ENCODE measurements around the gene PAX6.
"Not testable (repeated sequence)": the region's sequence is repeated elsewhere in the genome, so short reads cannot be mapped to it uniquely, and the experiment has no call there.

Gene PAX6

GRCh38 chr11:31761636-31762035, 49.5 kb downstream of the PAX6 start:
- H3K36me3 Mint-ChIP-seq (ENCODE audit: low read depth), result no peaks in the 10 kb centered on the region
- H3K27me3 Mint-ChIP-seq (ENCODE audit: low read depth), result no peaks in the 10 kb centered on the region
- H3K4me3 Mint-ChIP-seq, result no peak overlapping the region
- H3K4me1 Mint-ChIP-seq (ENCODE audit: low read depth), result no peaks in the 10 kb centered on the region
- no peak overlapping the region for H3K27ac Mint-ChIP-seq
- H3K9me3 Mint-ChIP-seq, result no peaks in the 10 kb centered on the region

GRCh38 chr11:31757260-31757835, 53.8 kb downstream of the PAX6 start:
- Mint-ChIP-seq H3K27me3 (ENCODE audit: low read depth) (no peaks in the 10 kb centered on the region), H3K36me3 (ENCODE audit: low read depth) (no peaks in the 10 kb centered on the region), H3K4me3 (no peak overlapping the region), H3K4me1 (ENCODE audit: low read depth) (no peaks in the 10 kb centered on the region), H3K27ac (no peak overlapping the region), H3K9me3 (no peaks in the 10 kb centered on the region)

- Mint-ChIP-seq H3K9me3 (peaks cover 7% of the 10 kb centered on the region), H3K27ac (no peak overlapping the region), H3K27me3 (ENCODE audit: low read depth) (no peaks in the 10 kb centered on the region), H3K4me1 (ENCODE audit: low read depth) (no peaks in the 10 kb centered on the region), H3K36me3 (ENCODE audit: low read depth) (no peaks in the 10 kb centered on the region), H3K4me3 (no peak overlapping the region)
Observed at GRCh38 chr11:31747581-31747980, 63.5 kb downstream of the PAX6 start.

- not testable (repeated sequence) for H3K4me1 Mint-ChIP-seq (ENCODE audit: low read depth); H3K27me3 Mint-ChIP-seq (ENCODE audit: low read depth); H3K27ac Mint-ChIP-seq; H3K4me3 Mint-ChIP-seq; H3K36me3 Mint-ChIP-seq (ENCODE audit: low read depth)
- peaks cover 17% of the 10 kb centered on the region for H3K9me3 Mint-ChIP-seq
Observed at GRCh38 chr11:31740731-31741368, 70.3 kb downstream of the PAX6 start.

GRCh38 chr11:31740131-31740530, 71.0 kb downstream of the PAX6 start:
- Mint-ChIP-seq H3K4me3 (no peak overlapping the region), H3K27ac (no peak overlapping the region), H3K4me1 (ENCODE audit: low read depth) (no peaks in the 10 kb centered on the region), H3K9me3 (peaks cover 20% of the 10 kb centered on the region), H3K36me3 (ENCODE audit: low read depth) (no peaks in the 10 kb centered on the region), H3K27me3 (ENCODE audit: low read depth) (no peaks in the 10 kb centered on the region)

Data from T-helper 1 cell treated with Interleukin-12 subunit alpha and Interleukin-12 subunit beta and Interleukin-4 antibody, amounts not matched to agents 30 μg/mL and 1 μg/mL, for 36 hours (primary cell).